VCaP (cell line): ENCODE measurements around the gene RNLS.
A peak's percentile ranks its signal among the peaks of the same experiment; 100 is the strongest.

ENCODE experiments used
- H3K27ac ChIP-seq: fragments of 450-650 bp; 2 replicates; pipeline ENCODE4 v1.5.1; 2017
- TF ChIP-seq, protein P1 (sequence below): fragments of 450-650 bp; conservative IDR thresholded peaks from 2 replicates; pipeline ENCODE4 v1.5.1; 2017; ENCODE audit warnings: mild to moderate bottlenecking, moderate library complexity

The RNLS gene

GRCh38 chr10:88491314-88491713 is 91.8 kb downstream of the RNLS start:
- TF ChIP-seq, protein P1, sequence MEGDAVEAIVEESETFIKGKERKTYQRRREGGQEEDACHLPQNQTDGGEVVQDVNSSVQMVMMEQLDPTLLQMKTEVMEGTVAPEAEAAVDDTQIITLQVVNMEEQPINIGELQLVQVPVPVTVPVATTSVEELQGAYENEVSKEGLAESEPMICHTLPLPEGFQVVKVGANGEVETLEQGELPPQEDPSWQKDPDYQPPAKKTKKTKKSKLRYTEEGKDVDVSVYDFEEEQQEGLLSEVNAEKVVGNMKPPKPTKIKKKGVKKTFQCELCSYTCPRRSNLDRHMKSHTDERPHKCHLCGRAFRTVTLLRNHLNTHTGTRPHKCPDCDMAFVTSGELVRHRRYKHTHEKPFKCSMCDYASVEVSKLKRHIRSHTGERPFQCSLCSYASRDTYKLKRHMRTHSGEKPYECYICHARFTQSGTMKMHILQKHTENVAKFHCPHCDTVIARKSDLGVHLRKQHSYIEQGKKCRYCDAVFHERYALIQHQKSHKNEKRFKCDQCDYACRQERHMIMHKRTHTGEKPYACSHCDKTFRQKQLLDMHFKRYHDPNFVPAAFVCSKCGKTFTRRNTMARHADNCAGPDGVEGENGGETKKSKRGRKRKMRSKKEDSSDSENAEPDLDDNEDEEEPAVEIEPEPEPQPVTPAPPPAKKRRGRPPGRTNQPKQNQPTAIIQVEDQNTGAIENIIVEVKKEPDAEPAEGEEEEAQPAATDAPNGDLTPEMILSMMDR: no peak
- H3K27ac ChIP-seq: peak overlapping the region; percentile 94

- H3K27ac ChIP-seq: peak overlapping the region; percentile 94
- TF ChIP-seq, protein P1: no peak
These were observed 92.7 kb downstream of the RNLS start for GRCh38 chr10:88490231-88490980.

GRCh38 chr10:88489107-88489506 is 94.0 kb downstream of the RNLS start:
- peak overlapping the region; percentile 94 for H3K27ac ChIP-seq
- TF ChIP-seq, protein P1: no peak

DNA sequence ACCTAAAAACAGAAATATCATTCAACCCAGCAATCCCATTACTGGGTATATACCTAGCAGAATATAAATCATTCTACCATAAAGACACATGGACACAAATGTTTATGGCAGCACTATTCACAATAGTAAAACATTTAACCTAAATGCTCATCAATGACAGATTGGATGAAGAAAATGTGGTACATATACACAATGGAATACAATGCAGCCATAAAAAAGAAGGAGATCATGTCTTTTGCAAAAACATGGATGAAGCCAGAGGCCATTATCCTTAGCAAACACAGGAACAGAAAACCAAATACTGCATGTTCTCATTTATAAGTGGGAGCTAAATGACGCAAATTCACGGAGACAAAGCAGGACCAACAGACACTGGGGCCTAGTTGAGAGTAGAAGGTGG is 96.3 kb downstream of the RNLS start:
- peak overlapping the region; percentile 94 for H3K27ac ChIP-seq

DNA sequence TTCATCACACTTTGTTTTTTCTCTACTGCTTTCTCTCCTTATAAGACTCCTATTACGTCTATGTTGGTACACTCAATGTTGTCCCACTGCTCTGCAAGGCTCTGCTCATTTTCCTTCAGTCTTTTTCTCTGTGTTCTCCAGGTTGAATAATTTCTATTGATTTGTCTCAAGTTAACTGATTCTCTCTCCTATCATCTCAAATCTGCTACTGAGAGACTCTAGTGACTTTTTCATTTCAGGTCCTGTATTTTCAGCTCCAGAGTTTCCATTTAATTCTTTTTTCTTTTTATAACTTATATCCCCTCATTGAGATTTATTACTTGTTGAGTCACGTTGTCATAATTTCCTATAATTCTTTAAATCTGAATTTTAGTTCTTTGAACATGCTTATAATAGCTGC is 100.9 kb downstream of the RNLS start:
- no peak overlapping the region for H3K27ac ChIP-seq
- TF ChIP-seq, protein P1: no peak

DNA sequence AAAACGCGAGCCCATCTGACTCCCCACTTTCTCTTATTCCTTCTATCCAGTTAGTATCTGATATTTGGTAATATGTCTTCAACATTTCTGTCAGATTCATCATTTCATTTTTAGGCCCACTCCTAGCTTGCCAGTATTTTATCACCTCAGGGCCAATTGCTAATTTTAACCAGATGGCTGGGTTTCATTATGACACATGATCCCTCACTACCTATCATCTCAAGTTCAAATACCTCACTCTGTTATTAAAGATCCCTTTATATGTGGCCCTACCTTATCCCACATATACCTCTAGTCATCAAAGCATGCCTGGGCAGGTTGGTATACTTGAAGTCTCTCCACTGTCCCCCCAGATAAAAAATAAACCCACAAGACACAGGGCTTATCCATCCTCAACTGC is 104.9 kb downstream of the RNLS start:
- no peak overlapping the region for H3K27ac ChIP-seq
- TF ChIP-seq, protein P1: no peak

DNA sequence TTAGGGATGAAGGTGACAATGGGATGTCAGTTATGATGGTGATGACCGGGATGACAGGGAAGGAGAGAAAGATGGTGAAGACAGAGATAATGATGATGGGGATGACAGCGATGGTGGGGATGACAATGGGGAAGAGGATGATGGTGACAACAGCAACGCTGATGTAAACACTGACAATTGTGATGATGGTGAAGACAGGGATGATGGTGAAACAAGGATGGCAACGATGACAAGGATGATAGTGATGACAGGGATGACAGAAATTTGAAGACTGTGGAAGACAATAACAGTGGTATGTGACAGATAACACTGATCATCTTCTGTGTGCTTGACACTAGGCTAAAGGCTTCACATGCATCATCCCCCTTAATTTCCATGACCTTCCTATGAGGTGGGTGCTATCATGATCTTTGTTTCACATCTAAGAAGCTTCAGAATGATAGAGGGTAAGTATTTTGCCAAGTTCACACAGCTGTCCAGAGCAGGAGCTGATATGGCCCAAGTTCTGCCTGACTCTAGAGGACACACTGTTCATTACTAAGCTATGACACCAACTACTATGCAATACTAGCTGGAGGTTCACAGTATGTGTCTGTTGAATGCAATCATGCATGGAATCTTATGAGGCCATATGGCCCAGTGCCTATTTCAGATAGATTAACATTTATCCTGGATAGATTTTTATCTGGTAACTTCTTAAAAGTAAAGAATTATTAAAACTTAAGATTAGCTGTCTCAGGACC is 105.6 kb downstream of the RNLS start:
- TF ChIP-seq, protein P1: no peak
- H3K27ac ChIP-seq: no peak overlapping the region
